Neuron (in vitro differentiated cells): Measurements from ENCODE around the gene ATG7.
"Not testable (repeated sequence)": the region's sequence is repeated elsewhere in the genome, so short reads cannot be mapped to it uniquely, and the experiment has no call there.

Source experiments
- H2AFZ ChIP-seq: one replicate; pipeline ENCODE4 v1.6.1; 2013; ENCODE audit warnings: low read depth, mild to moderate bottlenecking, inconsistent platforms, low read length, moderate library complexity
- H3K27me3 ChIP-seq: one replicate; pipeline ENCODE4 v1.6.1; 2013; ENCODE audit warnings: low read length; ENCODE audit not compliant: insufficient read depth
- H3K36me3 ChIP-seq: one replicate; pipeline ENCODE4 v1.6.1; 2013; ENCODE audit warnings: low read length; ENCODE audit not compliant: insufficient read depth
- H3K4me1 ChIP-seq: one replicate; pipeline ENCODE4 v1.6.1; 2013; ENCODE audit warnings: low read length; ENCODE audit not compliant: insufficient read depth
- H3K4me3 ChIP-seq: 2 replicates; pipeline ENCODE4 v1.5.1; 2013; ENCODE audit warnings: mild to moderate bottlenecking, low read length, moderate library complexity
- H3K9me3 ChIP-seq: one replicate; pipeline ENCODE4 v1.6.1; 2013; ENCODE audit warnings: low read length

ATG7 gene

GRCh38 chr3:11244121-11244677, 28.0 kb upstream of the ATG7 start:
- Histone ChIP-seq H3K9me3 (no peaks in the 10 kb centered on the region), H3K27me3 (no peaks in the 10 kb centered on the region), H2AFZ (no peak overlapping the region), H3K36me3 (no peaks in the 10 kb centered on the region), H3K4me3 (no peak overlapping the region), H3K4me1 (no peaks in the 10 kb centered on the region)

GRCh38 chr3:11245276-11245675, 26.9 kb upstream of the ATG7 start:
- Histone ChIP-seq H3K9me3 (no peaks in the 10 kb centered on the region), H3K4me1 (no peaks in the 10 kb centered on the region), H3K27me3 (no peaks in the 10 kb centered on the region), H2AFZ (no peak overlapping the region), H3K36me3 (no peaks in the 10 kb centered on the region), H3K4me3 (no peak overlapping the region)

GRCh38 chr3:11245827-11246662, 26.2 kb upstream of the ATG7 start:
- H3K4me1 ChIP-seq: no peaks in the 10 kb centered on the region
- no peaks in the 10 kb centered on the region for H3K36me3 ChIP-seq
- no peak overlapping the region for H2AFZ ChIP-seq
- H3K4me3 ChIP-seq: no peak overlapping the region
- H3K27me3 ChIP-seq: no peaks in the 10 kb centered on the region
- no peaks in the 10 kb centered on the region for H3K9me3 ChIP-seq

DNA sequence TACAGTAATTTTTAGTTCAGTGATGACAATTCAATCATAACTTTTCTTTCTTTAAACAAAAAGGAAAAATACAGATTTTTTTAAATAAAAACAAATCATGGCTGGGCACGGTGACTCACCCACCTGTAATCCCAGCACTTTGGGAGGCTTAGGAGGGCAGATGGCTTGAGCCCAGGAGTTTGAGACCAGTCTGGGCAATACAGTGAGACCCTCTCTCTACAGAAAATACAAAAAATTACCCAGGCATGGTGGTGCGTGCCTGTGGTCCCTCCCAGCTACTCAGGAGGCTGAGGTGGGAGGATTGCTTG, 25.6 kb upstream of the ATG7 start:
- Histone ChIP-seq H3K27me3 (no peaks in the 10 kb centered on the region), H3K36me3 (no peaks in the 10 kb centered on the region), H3K4me3 (no peak overlapping the region), H3K4me1 (no peaks in the 10 kb centered on the region), H2AFZ (no peak overlapping the region), H3K9me3 (no peaks in the 10 kb centered on the region)

GRCh38 chr3:11247362-11247761, 24.8 kb upstream of the ATG7 start:
- Histone ChIP-seq H3K4me3 (no peak overlapping the region), H3K27me3 (no peaks in the 10 kb centered on the region), H3K36me3 (no peaks in the 10 kb centered on the region), H3K9me3 (no peaks in the 10 kb centered on the region), H2AFZ (no peak overlapping the region), H3K4me1 (no peaks in the 10 kb centered on the region)

DNA sequence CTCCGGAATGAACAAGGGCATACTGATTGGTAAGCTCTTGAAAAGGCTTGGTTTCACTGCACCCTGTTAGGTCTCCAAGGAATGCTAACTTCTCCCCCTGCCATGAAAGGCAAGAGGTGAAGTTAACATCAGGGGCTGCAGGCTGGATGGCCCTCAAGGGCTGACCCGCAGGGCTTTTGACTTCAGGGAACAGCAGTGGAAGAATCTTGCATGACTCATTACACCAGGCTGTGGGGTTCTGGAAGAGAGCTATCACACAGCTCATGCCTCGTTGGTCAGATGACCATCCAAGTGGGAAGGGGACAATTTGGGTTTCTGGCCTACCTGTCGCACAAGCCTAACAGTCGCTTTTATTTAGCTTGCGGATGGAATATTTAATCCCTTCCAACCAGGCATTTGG, 23.6 kb upstream of the ATG7 start:
- no peaks in the 10 kb centered on the region for H3K27me3 ChIP-seq
- no peak overlapping the region for H2AFZ ChIP-seq
- H3K4me1 ChIP-seq: no peaks in the 10 kb centered on the region
- H3K4me3 ChIP-seq: no peak overlapping the region
- H3K36me3 ChIP-seq: no peaks in the 10 kb centered on the region
- no peaks in the 10 kb centered on the region for H3K9me3 ChIP-seq

- Histone ChIP-seq H3K4me3 (no peak overlapping the region), H3K9me3 (peaks cover 4% of the 10 kb centered on the region), H3K4me1 (no peaks in the 10 kb centered on the region), H3K27me3 (peaks cover 4% of the 10 kb centered on the region), H3K36me3 (no peaks in the 10 kb centered on the region), H2AFZ (no peak overlapping the region)
Observed at GRCh38 chr3:11250902-11251806, 21.0 kb upstream of the ATG7 start.

- peaks cover 4% of the 10 kb centered on the region for H3K27me3 ChIP-seq
- H3K4me1 ChIP-seq: no peaks in the 10 kb centered on the region
- H2AFZ ChIP-seq: no peak overlapping the region
- no peak overlapping the region for H3K4me3 ChIP-seq
- H3K9me3 ChIP-seq: peaks cover 4% of the 10 kb centered on the region
- no peaks in the 10 kb centered on the region for H3K36me3 ChIP-seq
Observed at GRCh38 chr3:11251807-11252176, 20.4 kb upstream of the ATG7 start.

DNA sequence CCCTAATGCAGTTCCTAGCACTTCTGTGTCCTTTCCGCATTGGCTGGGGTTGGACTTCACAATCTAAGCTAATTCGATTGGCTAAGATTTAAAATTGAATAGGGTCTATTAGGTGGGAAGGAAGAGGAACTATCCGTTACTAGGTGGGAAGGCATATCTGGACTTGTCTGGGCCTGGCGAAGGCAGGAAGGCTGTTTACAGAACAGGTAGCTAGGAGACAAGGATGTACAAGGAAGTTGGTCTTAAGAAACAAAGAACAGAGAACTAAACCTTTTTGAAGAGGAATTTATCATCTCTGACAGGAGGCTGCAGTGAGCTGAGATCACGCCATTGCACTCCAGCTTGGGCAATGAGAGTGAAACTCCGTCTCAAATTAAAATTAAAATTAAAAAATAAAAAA, 17.3 kb upstream of the ATG7 start:
- Histone ChIP-seq H3K4me3 (no peak overlapping the region), H3K9me3 (peaks cover 4% of the 10 kb centered on the region), H3K36me3 (no peaks in the 10 kb centered on the region), H3K4me1 (no peaks in the 10 kb centered on the region), H2AFZ (no peak overlapping the region), H3K27me3 (peaks cover 4% of the 10 kb centered on the region)

- not testable (repeated sequence) for H3K4me1 ChIP-seq, H3K36me3 ChIP-seq, H2AFZ ChIP-seq, H3K4me3 ChIP-seq, H3K27me3 ChIP-seq, H3K9me3 ChIP-seq
Observed at GRCh38 chr3:11255537-11255936, 16.7 kb upstream of the ATG7 start.

GRCh38 chr3:11258958-11259357, 13.2 kb upstream of the ATG7 start:
- Histone ChIP-seq H3K27me3 (peaks cover 4% of the 10 kb centered on the region), H3K4me3 (no peak overlapping the region), H3K36me3 (no peaks in the 10 kb centered on the region), H2AFZ (no peak overlapping the region), H3K9me3 (peaks cover 4% of the 10 kb centered on the region), H3K4me1 (no peaks in the 10 kb centered on the region)

DNA sequence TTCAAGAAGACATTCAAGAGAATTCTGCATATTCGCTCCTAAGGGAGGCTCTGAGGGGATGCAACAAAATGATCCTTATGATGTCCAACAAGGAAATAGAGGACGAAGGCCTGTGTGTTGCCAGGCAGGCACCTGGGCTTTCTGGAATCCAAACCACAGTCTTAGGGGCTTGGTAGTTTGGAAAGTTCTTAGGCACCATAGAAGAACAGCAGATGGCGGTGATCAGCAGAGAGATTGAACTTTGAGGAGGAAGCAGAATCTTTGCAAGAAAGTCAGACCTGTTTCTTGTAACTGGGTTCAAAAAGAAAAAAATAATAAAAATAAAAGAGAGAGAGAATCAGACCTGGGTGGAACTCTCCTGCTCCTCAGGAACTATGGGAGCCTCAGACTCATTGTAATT, 11.7 kb upstream of the ATG7 start:
- Histone ChIP-seq H3K9me3 (no peaks in the 10 kb centered on the region), H3K4me1 (no peaks in the 10 kb centered on the region), H3K36me3 (no peaks in the 10 kb centered on the region), H3K27me3 (no peaks in the 10 kb centered on the region), H2AFZ (no peak overlapping the region), H3K4me3 (no peak overlapping the region)

- H3K4me3 ChIP-seq: no peak overlapping the region
- no peak overlapping the region for H2AFZ ChIP-seq
- H3K9me3 ChIP-seq: no peaks in the 10 kb centered on the region
- peaks cover 13% of the 10 kb centered on the region for H3K4me1 ChIP-seq
- H3K36me3 ChIP-seq: no peaks in the 10 kb centered on the region
- H3K27me3 ChIP-seq: no peaks in the 10 kb centered on the region
Observed at GRCh38 chr3:11269007-11269406, 3.2 kb upstream of the ATG7 start.
